Measurements from ENCODE around the gene ERICH3.

- TF ChIP-seq CTCF (conservative IDR thresholded peaks at IDR 0.05 in 1 of 2, IDR thresholded peaks at IDR 0.05 in 1 of 2; ENCODE audit: extremely low read depth in 1 of 2, insufficient read depth in 1 of 2, low read depth in 1 of 2, low read length in 2 of 2) (no peak), EZH2 (IDR thresholded peaks at IDR 0.05; ENCODE audit: borderline replicate concordance, low read length) (no peak)
These were observed 149.6 kb downstream of the ERICH3 start for GRCh38 chr1:74523873-74524480.

Data from mammary epithelial cell (primary cell).